HAP-1 (cell line): Measurements from ENCODE around the gene MID1.

Experiments
- DNase-seq, 2 experiments: peaks; one replicate each; pipeline ENCODE4 v3.0.0-alpha.2; 2016 to 2020; ENCODE audit warnings: low spot score in 2 of 2
- H3K27me3 ChIP-seq: fragments of 250-450 bp; sonication (Bioruptor Pico); 2 replicates; pipeline ENCODE4 v1.5.1; 2020; ENCODE audit warnings: low read depth, mild to moderate bottlenecking, moderate library complexity
- H3K36me3 ChIP-seq: fragments of 250-450 bp; sonication (Bioruptor Pico); replicated peaks from 2 replicates; pipeline ENCODE4 v1.5.1; 2020; ENCODE audit warnings: mild to moderate bottlenecking
- H3K4me1 ChIP-seq: fragments of 250-450 bp; sonication (Bioruptor Pico); 2 replicates; pipeline ENCODE4 v1.5.1; 2020; ENCODE audit warnings: mild to moderate bottlenecking
- H3K4me3 ChIP-seq: fragments of 250-450 bp; sonication (Bioruptor Pico); 2 replicates; pipeline ENCODE4 v1.5.1; 2020; ENCODE audit warnings: mild to moderate bottlenecking, moderate library complexity
- H3K9me3 ChIP-seq: fragments of 250-450 bp; sonication (Bioruptor Pico); 2 replicates; pipeline ENCODE4 v1.5.1; 2020; ENCODE audit warnings: mild to moderate bottlenecking, moderate library complexity
- in situ Hi-C: fragments of 300-500 bp; cut with MboI; formaldehyde crosslinking; loops from 3 replicates; pipeline ENCODE4 v1.14.3; 2020; ENCODE audit warnings: low sequenced_read_pairs, inconsistent platforms, mixed read lengths

MID1 gene

GRCh38 chrX:10633722-10634121 is 13.3 kb upstream of the MID1 start:
- Histone ChIP-seq H3K4me3 (no peak overlapping the region), H3K27me3 (no peaks in the 10 kb centered on the region), H3K36me3 (no peaks in the 10 kb centered on the region), H3K9me3 (no peaks in the 10 kb centered on the region), H3K4me1 (peaks cover 30% of the 10 kb centered on the region)
- peak; percentile 86 to 97 for DNase-seq
- in situ Hi-C loops = no loop called here

GRCh38 chrX:10631416-10632145 is 11.2 kb upstream of the MID1 start:
- H3K4me3 ChIP-seq = no peak overlapping the region
- DNase-seq = no peak
- H3K27me3 ChIP-seq = no peaks in the 10 kb centered on the region
- no peaks in the 10 kb centered on the region for H3K36me3 ChIP-seq
- H3K9me3 ChIP-seq = no peaks in the 10 kb centered on the region
- in situ Hi-C loops = no loop called here
- peaks cover 30% of the 10 kb centered on the region for H3K4me1 ChIP-seq

GRCh38 chrX:10630320-10630719 is 9.9 kb upstream of the MID1 start:
- Histone ChIP-seq H3K36me3 (no peaks in the 10 kb centered on the region), H3K9me3 (no peaks in the 10 kb centered on the region), H3K4me3 (no peak overlapping the region), H3K4me1 (peaks cover 21% of the 10 kb centered on the region), H3K27me3 (no peaks in the 10 kb centered on the region)
- DNase-seq = no peak
- in situ Hi-C loops = no loop called here

- H3K4me1 ChIP-seq = peaks cover 17% of the 10 kb centered on the region
- no peaks in the 10 kb centered on the region for H3K27me3 ChIP-seq
- no peak for DNase-seq
- no peaks in the 10 kb centered on the region for H3K9me3 ChIP-seq
- no peaks in the 10 kb centered on the region for H3K36me3 ChIP-seq
- no peak overlapping the region for H3K4me3 ChIP-seq
- in situ Hi-C loops = no loop called here
Measured at GRCh38 chrX:10629905-10630304, 9.5 kb upstream of the MID1 start.

GRCh38 chrX:10628906-10629305 is 8.5 kb upstream of the MID1 start:
- no peaks in the 10 kb centered on the region for H3K9me3 ChIP-seq
- DNase-seq = no peak
- H3K4me3 ChIP-seq = no peak overlapping the region
- H3K36me3 ChIP-seq = no peaks in the 10 kb centered on the region
- in situ Hi-C loops = no loop called here
- peaks cover 7% of the 10 kb centered on the region for H3K4me1 ChIP-seq
- no peaks in the 10 kb centered on the region for H3K27me3 ChIP-seq

GRCh38 chrX:10622197-10622596 is 1.8 kb upstream of the MID1 start:
- no peak for DNase-seq
- Histone ChIP-seq H3K36me3 (no peaks in the 10 kb centered on the region), H3K4me3 (no peak overlapping the region), H3K9me3 (no peaks in the 10 kb centered on the region), H3K27me3 (no peaks in the 10 kb centered on the region), H3K4me1 (peaks cover 20% of the 10 kb centered on the region)
- in situ Hi-C loops = no loop called here

- in situ Hi-C loops = loop anchor here (10.0 kb wide), 1 partner anchor 435 kb away; no protein-coding TSS in a partner anchor
- Histone ChIP-seq H3K4me3 (peak overlapping the region; percentile 54), H3K9me3 (no peaks in the 10 kb centered on the region), H3K4me1 (peaks cover 36% of the 10 kb centered on the region), H3K36me3 (no peaks in the 10 kb centered on the region), H3K27me3 (no peaks in the 10 kb centered on the region)
- DNase-seq = no peak
Measured at GRCh38 chrX:10619425-10620046, 849 bp downstream of the MID1 start.

GRCh38 chrX:10618961-10619360 is 1.4 kb downstream of the MID1 start:
- peak in 1 of 2 experiments; percentile 40 for DNase-seq
- no peaks in the 10 kb centered on the region for H3K9me3 ChIP-seq
- in situ Hi-C loops = loop anchor here (10.0 kb wide), 1 partner anchor 434 kb away; no protein-coding TSS in a partner anchor
- peaks cover 36% of the 10 kb centered on the region for H3K4me1 ChIP-seq
- no peaks in the 10 kb centered on the region for H3K36me3 ChIP-seq
- H3K4me3 ChIP-seq = peak overlapping the region; percentile 54
- H3K27me3 ChIP-seq = no peaks in the 10 kb centered on the region

GRCh38 chrX:10617999-10618351 is 2.4 kb downstream of the MID1 start:
- Histone ChIP-seq H3K27me3 (no peaks in the 10 kb centered on the region), H3K9me3 (no peaks in the 10 kb centered on the region), H3K36me3 (no peaks in the 10 kb centered on the region), H3K4me3 (peak overlapping the region; percentile 54), H3K4me1 (peaks cover 36% of the 10 kb centered on the region)
- in situ Hi-C loops = loop anchor here (10.0 kb wide), 1 partner anchor 433 kb away; no protein-coding TSS in a partner anchor
- DNase-seq = peak in 1 of 2 experiments; percentile 40

- H3K4me3 ChIP-seq = peak overlapping the region; percentile 54
- in situ Hi-C loops = loop anchor here (10.0 kb wide), 1 partner anchor 433 kb away; no protein-coding TSS in a partner anchor
Measured at GRCh38 chrX:10617186-10617998, 3.0 kb downstream of the MID1 start.

GRCh38 chrX:10615931-10616774 is 4.2 kb downstream of the MID1 start:
- no peaks in the 10 kb centered on the region for H3K36me3 ChIP-seq
- in situ Hi-C loops = loop anchor here (10.0 kb wide), 1 partner anchor 431 kb away; no protein-coding TSS in a partner anchor
- H3K9me3 ChIP-seq = no peaks in the 10 kb centered on the region
- peak; percentile 75 to 82 for DNase-seq
- no peak overlapping the region for H3K4me3 ChIP-seq
- no peaks in the 10 kb centered on the region for H3K27me3 ChIP-seq
- H3K4me1 ChIP-seq = peaks cover 45% of the 10 kb centered on the region

More at GRCh38 chrX:10617186-10617998, 3.0 kb downstream of the MID1 start:
- peaks cover 37% of the 10 kb centered on the region for H3K4me1 ChIP-seq
- H3K9me3 ChIP-seq = no peaks in the 10 kb centered on the region
- no peaks in the 10 kb centered on the region for H3K36me3 ChIP-seq
- peak; percentile 58 to 88 for DNase-seq
- H3K27me3 ChIP-seq = no peaks in the 10 kb centered on the region

GRCh38 chrX:10612215-10612614 is 8.2 kb downstream of the MID1 start:
- no peaks in the 10 kb centered on the region for H3K27me3 ChIP-seq
- DNase-seq = no peak
- H3K4me1 ChIP-seq = peaks cover 40% of the 10 kb centered on the region
- in situ Hi-C loops = loop anchor here (10.0 kb wide), 1 partner anchor 427 kb away; no protein-coding TSS in a partner anchor
- no peak overlapping the region for H3K4me3 ChIP-seq
- no peaks in the 10 kb centered on the region for H3K36me3 ChIP-seq
- H3K9me3 ChIP-seq = no peaks in the 10 kb centered on the region
